MCF 10A (cell line): ENCODE results near the gene HDAC11. TPM values are rescaled to one million over a fixed set of nuclear protein-coding genes. Genes with fewer than 3 reads are reported as not detected.
"Not testable (repeated sequence)": the region's sequence is repeated elsewhere in the genome, so short reads cannot be mapped to it uniquely, and the experiment has no call there.

Source experiments
- BruUV-seq: library from RNA; stranded (reverse); fragments of 400-500 nt; replicated peaks from 2 replicates; lab custom pipeline; 2021; lab: Mats Ljungman, UMichigan
- CTCF ChIA-PET: fragments of 300-600 bp; sonication (Branson Sonifier 250); formaldehyde crosslinking; extraction: SDS; loops from one replicate; lab custom pipeline; 2021; ENCODE audit warnings: antibody characterized with exemption, inconsistent platforms; lab: Yijun Ruan, JAX
- POLR2A ChIA-PET: fragments of 300-600, 350-650 bp; sonication (Branson Sonifier 250); formaldehyde crosslinking; extraction: SDS; loops from one replicate; lab custom pipeline; 2020; ENCODE audit warnings: antibody characterized with exemption, inconsistent platforms; lab: Yijun Ruan, JAX
- DNase-seq: peaks from one replicate; pipeline ENCODE4 v3.0.0-alpha.2; 2018; ENCODE audit not compliant: unreplicated experiment
- H3K27ac Mint-ChIP-seq: one replicate; pipeline ENCODE4 v1.8.0; 2022; ENCODE audit warnings: mild to moderate bottlenecking, low read depth, mixed read lengths; ENCODE audit not compliant: unreplicated experiment
- H3K27me3 Mint-ChIP-seq: one replicate; pipeline ENCODE4 v1.8.0; 2022; ENCODE audit warnings: mixed read lengths; ENCODE audit not compliant: insufficient read depth, unreplicated experiment
- H3K36me3 Mint-ChIP-seq: one replicate; pipeline ENCODE4 v1.8.0; 2022; ENCODE audit warnings: mild to moderate bottlenecking, moderate library complexity, mixed read lengths; ENCODE audit not compliant: insufficient read depth, unreplicated experiment
- H3K4me1 Mint-ChIP-seq: one replicate; pipeline ENCODE4 v1.8.0; 2022; ENCODE audit warnings: mixed read lengths; ENCODE audit not compliant: insufficient read depth, unreplicated experiment
- H3K4me3 Mint-ChIP-seq: one replicate; pipeline ENCODE4 v1.8.0; 2022; ENCODE audit warnings: mild to moderate bottlenecking, moderate library complexity, mixed read lengths; ENCODE audit not compliant: unreplicated experiment
- H3K9me3 Mint-ChIP-seq: one replicate; pipeline ENCODE4 v1.8.0; 2022; ENCODE audit warnings: mixed read lengths; ENCODE audit not compliant: unreplicated experiment
- intact Hi-C: fragments of 100-400 bp; cut with micrococcal nuclease; formaldehyde crosslinking; loops from 2 replicates; pipeline ENCODE4 v1.14.1; 2022
- total RNA-seq: library from RNA; stranded (reverse); gene quantifications from 2 replicates; pipeline ENCODE4 v1.2.3, GENCODE V29; 2022
- TF ChIP-seq, protein P1 (sequence below): fragments of 200-600 bp; IDR thresholded peaks from one replicate; pipeline ENCODE4 v1.8.0; 2022; ENCODE audit warnings: antibody characterized with exemption, mild to moderate bottlenecking; ENCODE audit not compliant: unreplicated experiment

Gene HDAC11
- total RNA-seq, 1 experiment from 2014 or later: 8.7 TPM

DNA sequence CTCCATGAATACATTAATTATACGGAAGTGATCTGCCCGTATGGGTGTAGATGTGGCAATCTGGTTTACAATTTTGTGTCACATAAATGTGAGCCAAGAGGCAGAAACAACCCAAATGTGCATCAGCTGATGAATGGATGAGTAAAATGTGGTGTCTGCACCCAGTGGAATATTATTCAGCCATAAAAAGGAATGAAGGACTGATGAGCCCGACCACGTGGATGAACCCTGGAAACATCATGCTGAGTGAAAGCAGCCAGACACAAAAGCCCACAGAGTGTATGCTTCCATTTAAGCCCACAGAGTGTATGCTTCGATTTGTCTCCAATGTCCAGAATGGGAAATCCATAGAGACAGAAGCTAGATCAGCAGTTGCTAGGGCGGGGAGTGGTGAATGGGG lies 41.2 kb downstream of the HDAC11 start:
- H3K27me3 Mint-ChIP-seq: no peaks in the 10 kb centered on the region
- POLR2A ChIA-PET: no interaction called here
- H3K27ac Mint-ChIP-seq: no peak overlapping the region
- TF ChIP-seq, protein P1, sequence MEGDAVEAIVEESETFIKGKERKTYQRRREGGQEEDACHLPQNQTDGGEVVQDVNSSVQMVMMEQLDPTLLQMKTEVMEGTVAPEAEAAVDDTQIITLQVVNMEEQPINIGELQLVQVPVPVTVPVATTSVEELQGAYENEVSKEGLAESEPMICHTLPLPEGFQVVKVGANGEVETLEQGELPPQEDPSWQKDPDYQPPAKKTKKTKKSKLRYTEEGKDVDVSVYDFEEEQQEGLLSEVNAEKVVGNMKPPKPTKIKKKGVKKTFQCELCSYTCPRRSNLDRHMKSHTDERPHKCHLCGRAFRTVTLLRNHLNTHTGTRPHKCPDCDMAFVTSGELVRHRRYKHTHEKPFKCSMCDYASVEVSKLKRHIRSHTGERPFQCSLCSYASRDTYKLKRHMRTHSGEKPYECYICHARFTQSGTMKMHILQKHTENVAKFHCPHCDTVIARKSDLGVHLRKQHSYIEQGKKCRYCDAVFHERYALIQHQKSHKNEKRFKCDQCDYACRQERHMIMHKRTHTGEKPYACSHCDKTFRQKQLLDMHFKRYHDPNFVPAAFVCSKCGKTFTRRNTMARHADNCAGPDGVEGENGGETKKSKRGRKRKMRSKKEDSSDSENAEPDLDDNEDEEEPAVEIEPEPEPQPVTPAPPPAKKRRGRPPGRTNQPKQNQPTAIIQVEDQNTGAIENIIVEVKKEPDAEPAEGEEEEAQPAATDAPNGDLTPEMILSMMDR: no peak
- BruUV-seq: no TSS peak
- H3K4me1 Mint-ChIP-seq: peaks cover 19% of the 10 kb centered on the region
- no peak overlapping the region for H3K4me3 Mint-ChIP-seq
- peaks cover 7% of the 10 kb centered on the region for H3K9me3 Mint-ChIP-seq
- no peak for DNase-seq
- intact Hi-C loops: no loop called here
- no peaks in the 10 kb centered on the region for H3K36me3 Mint-ChIP-seq
- CTCF ChIA-PET: interaction anchor here (0.6 to 0.7 kb wide), 2 partner anchors 128 to 337 kb away, joined by 3 read pairs; no protein-coding TSS in a partner anchor

DNA sequence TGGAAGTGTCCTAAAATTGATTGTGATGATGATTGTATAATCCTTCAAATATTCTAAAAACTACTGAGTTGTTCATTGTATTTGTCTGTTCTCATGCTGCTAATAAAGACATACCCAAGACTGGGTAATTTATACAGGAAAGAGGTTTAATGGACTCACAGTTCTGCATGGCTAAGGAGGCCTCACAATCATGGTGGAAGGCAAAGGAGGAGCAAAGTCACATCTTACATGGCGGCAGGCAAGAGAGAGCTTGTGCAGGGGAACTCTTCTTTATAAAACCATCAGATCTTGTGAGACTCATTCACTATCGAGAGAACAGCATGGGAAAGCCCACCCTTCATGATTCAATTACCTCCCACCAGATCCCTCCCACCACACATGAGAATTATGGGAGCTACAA lies 41.6 kb downstream of the HDAC11 start:
- intact Hi-C loops, DNase-seq, POLR2A ChIA-PET, H3K27ac Mint-ChIP-seq, H3K36me3 Mint-ChIP-seq, BruUV-seq, H3K9me3 Mint-ChIP-seq, H3K27me3 Mint-ChIP-seq, H3K4me3 Mint-ChIP-seq: not testable (repeated sequence)
- H3K4me1 Mint-ChIP-seq: peaks cover 23% of the 10 kb centered on the region
- CTCF ChIA-PET: interaction anchor here (0.6 kb wide), 1 partner anchor 337 kb away, joined by 3 read pairs; no protein-coding TSS in a partner anchor

DNA sequence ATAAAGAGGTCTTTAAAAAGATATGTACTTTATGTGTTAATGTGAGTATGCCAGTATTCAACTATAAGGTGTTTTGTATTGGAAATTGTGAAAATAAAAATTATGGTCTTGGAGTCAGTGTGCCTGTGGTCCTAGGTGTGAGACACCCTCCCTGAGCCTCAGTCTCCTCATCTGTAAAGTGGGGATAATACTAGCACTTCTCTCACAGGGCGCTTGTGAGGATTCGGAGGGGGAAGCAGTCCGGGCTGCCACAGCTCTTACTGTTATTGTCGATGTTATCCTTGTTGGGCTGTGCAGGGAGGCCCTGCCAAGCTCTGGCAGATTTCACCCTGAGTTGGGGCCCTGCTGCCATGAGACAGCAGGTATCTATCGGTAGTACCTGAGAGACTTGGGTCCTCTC lies 42.1 kb downstream of the HDAC11 start:
- ChIA-PET POLR2A (no interaction called here), CTCF (no interaction called here)
- no peak overlapping the region for H3K27ac Mint-ChIP-seq
- DNase-seq: no peak
- H3K4me3 Mint-ChIP-seq: no peak overlapping the region
- H3K9me3 Mint-ChIP-seq: peaks cover 7% of the 10 kb centered on the region
- no TSS peak for BruUV-seq
- intact Hi-C loops: no loop called here
- TF ChIP-seq, protein P1: no peak
- H3K4me1 Mint-ChIP-seq: peaks cover 23% of the 10 kb centered on the region
- no peaks in the 10 kb centered on the region for H3K27me3 Mint-ChIP-seq
- H3K36me3 Mint-ChIP-seq: no peaks in the 10 kb centered on the region

DNA sequence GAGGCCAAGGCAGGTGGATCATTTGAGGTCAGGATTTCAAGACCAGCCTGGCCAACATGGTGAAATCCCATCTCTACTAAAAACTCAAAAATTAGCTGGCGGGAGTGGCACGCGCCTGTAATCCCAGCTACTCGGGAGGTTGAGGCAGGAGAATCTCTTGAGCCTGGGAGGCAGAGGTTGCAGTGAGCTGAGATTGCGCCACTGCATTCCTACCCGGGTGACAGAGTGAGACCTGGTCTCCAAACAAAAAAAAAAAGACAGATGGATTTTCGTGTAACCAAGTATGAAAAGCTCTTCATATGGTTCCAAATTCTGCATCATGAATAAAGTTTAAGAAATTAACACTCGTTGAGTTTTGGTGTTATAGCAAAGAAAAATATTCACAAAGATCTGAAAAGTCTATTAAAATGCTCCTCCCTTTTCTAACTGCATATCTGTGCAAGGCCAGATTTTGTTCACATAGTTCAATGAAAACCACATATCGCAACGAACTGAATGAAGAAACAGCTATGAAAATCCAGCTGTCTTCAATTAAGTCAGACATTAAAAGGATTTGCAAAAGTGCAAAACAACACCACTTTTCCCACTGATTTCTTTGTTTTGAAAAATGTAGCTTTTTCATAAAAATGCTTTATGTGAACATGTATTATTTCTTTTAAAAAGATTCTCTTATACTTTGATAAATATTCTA lies 45.0 kb downstream of the HDAC11 start:
- peak overlapping the region; percentile 97 for H3K27ac Mint-ChIP-seq
- H3K27me3 Mint-ChIP-seq: no peaks in the 10 kb centered on the region
- ChIA-PET CTCF (interaction anchor here (0.6 to 1.3 kb wide), 5 partner anchors 9 to 126 kb away, joined by 3 to 5 read pairs (median 3); no protein-coding TSS in a partner anchor), POLR2A (interaction anchor here (0.8 to 2.2 kb wide), 8 partner anchors 8 to 87 kb away, joined by 3 to 12 read pairs (median 4); no protein-coding TSS in a partner anchor)
- H3K4me3 Mint-ChIP-seq: no peak overlapping the region
- TF ChIP-seq, protein P1: no peak
- intact Hi-C loops: no loop called here
- no peaks in the 10 kb centered on the region for H3K36me3 Mint-ChIP-seq
- peak; percentile 20 for DNase-seq
- H3K9me3 Mint-ChIP-seq: peaks cover 7% of the 10 kb centered on the region
- no TSS peak for BruUV-seq
- H3K4me1 Mint-ChIP-seq: peaks cover 30% of the 10 kb centered on the region
